H1 (cell line): ENCODE measurements around the gene LINGO4. TPM values are rescaled to one million over a fixed set of nuclear protein-coding genes. Genes with fewer than 3 reads are reported as not detected.
"Not testable (repeated sequence)": the region's sequence is repeated elsewhere in the genome, so short reads cannot be mapped to it uniquely, and the experiment has no call there.

Experiments
- CTCF ChIA-PET: fragments of 300-600 bp; sonication (Branson Sonifier 250); formaldehyde crosslinking; loops from one replicate; lab custom pipeline; 2021; ENCODE audit not compliant: partially characterized antibody; lab: Charles Lee
- POLR2A ChIA-PET: fragments of 300-600 bp; sonication (Branson Sonifier 250); formaldehyde crosslinking; loops from one replicate; lab custom pipeline; 2021; ENCODE audit warnings: inconsistent platforms; ENCODE audit not compliant: partially characterized antibody; lab: Charles Lee
- DNase-seq, 2 experiments: peaks; one replicate each; pipeline versions ENCODE4 v3.0.0 to v3.0.0-alpha.2; 2010 to 2022; ENCODE audit warnings: low spot score in 2 of 2, low read depth in 1 of 2, mixed read lengths in 1 of 2
- FAIRE-seq: peaks from 2 replicates; lab custom pipeline; 2011; peaks lifted over from hg19 to GRCh38; lab: Jason Lieb, UNC
- H2AFZ ChIP-seq: 2 replicates; pipeline ENCODE4 v1.8.1; 2012; ENCODE audit warnings: low read length, inconsistent platforms
- H2AK5ac ChIP-seq: 2 replicates; pipeline ENCODE4 v1.6.1; 2013; ENCODE audit warnings: low read depth, low read length
- H2BK120ac ChIP-seq: replicated peaks from 2 replicates; pipeline ENCODE3; 2013; ENCODE audit warnings: low read depth, low read length, inconsistent platforms
- H2BK12ac ChIP-seq: 2 replicates; pipeline ENCODE4 v1.6.1; 2013; ENCODE audit warnings: low read depth, low read length
- H2BK15ac ChIP-seq: 2 replicates; pipeline ENCODE4 v1.6.1; 2013; ENCODE audit warnings: low read length
- H2BK20ac ChIP-seq: 2 replicates; pipeline ENCODE4 v1.6.1; 2013; ENCODE audit warnings: low read length
- H2BK5ac ChIP-seq: 2 replicates; pipeline ENCODE4 v1.6.1; 2013; ENCODE audit warnings: low read depth, low read length
- H3K14ac ChIP-seq: 2 replicates; pipeline ENCODE4 v1.6.1; 2013; ENCODE audit warnings: inconsistent platforms; ENCODE audit not compliant: insufficient read length
- H3K18ac ChIP-seq: 2 replicates; pipeline ENCODE4 v1.6.1; 2013; ENCODE audit warnings: low read length; ENCODE audit errors: extremely low read depth
- H3K23ac ChIP-seq: 2 replicates; pipeline ENCODE4 v1.6.1; 2013; ENCODE audit warnings: inconsistent platforms; ENCODE audit not compliant: insufficient read length
- H3K23me2 ChIP-seq: 2 replicates; pipeline ENCODE4 v1.6.1; 2013; ENCODE audit warnings: low read depth, low read length
- H3K27ac ChIP-seq: 2 replicates; pipeline ENCODE4 v1.6.1; 2011; ENCODE audit warnings: low read depth, low read length, inconsistent platforms
- H3K27me3 ChIP-seq, 4 experiments: replicated peaks in 1 of 4; 1 replicate in 1 of 4; 2 replicates in 3 of 4; pipeline versions ENCODE4 v1.6.1 to v1.8.1; 2011 to 2013; ENCODE audit warnings: low read length in 3 of 4, mild to moderate bottlenecking in 3 of 4, inconsistent platforms in 2 of 4, mixed read lengths in 2 of 4, moderate library complexity in 1 of 4; ENCODE audit not compliant: control insufficient read depth in 3 of 4, insufficient read depth in 3 of 4; ENCODE audit errors: extremely low read depth in 1 of 4
- H3K36me3 ChIP-seq, 4 experiments: 2 replicates each; pipeline versions ENCODE4 v1.6.1 to v1.8.1; 2011 to 2013; ENCODE audit warnings: mild to moderate bottlenecking in 4 of 4, low read length in 3 of 4, moderate library complexity in 2 of 4, control low read depth in 1 of 4, inconsistent platforms in 1 of 4; ENCODE audit not compliant: insufficient read depth in 4 of 4, control insufficient read depth in 2 of 4
- H3K4ac ChIP-seq: replicated peaks from 2 replicates; pipeline ENCODE3; 2013; ENCODE audit warnings: low read length, low read depth, mixed read lengths, inconsistent platforms; ENCODE audit not compliant: insufficient read length
- H3K4me1 ChIP-seq, 4 experiments: replicated peaks in 1 of 4; 1 replicate in 1 of 4; 2 replicates in 3 of 4; pipeline versions ENCODE4 v1.6.1 to v1.8.1; 2011 to 2013; ENCODE audit warnings: low read length in 3 of 4, inconsistent platforms in 2 of 4, mixed read lengths in 1 of 4; ENCODE audit not compliant: insufficient read depth in 4 of 4, control insufficient read depth in 3 of 4
- H3K4me2 ChIP-seq, 2 experiments: 2 replicates each; pipeline versions ENCODE4 v1.6.1 to v1.8.1; 2011 to 2013; ENCODE audit warnings: low read depth in 2 of 2, low read length in 2 of 2, control low read depth in 1 of 2, inconsistent platforms in 1 of 2, mild to moderate bottlenecking in 1 of 2; ENCODE audit not compliant: insufficient read depth in 1 of 2
- H3K4me3 ChIP-seq, 4 experiments: fragments of 200-600, 300-600 bp in 1 of 4; sonication (generic), shearing (Covaris generic), sonication (Bioruptor Twin) in 1 of 4; 2 replicates each; pipeline versions ENCODE4 v1.5.1 to v1.8.1; 2011 to 2016; ENCODE audit warnings: low read length in 4 of 4, low read depth in 3 of 4, control low read depth in 2 of 4, inconsistent platforms in 2 of 4, mild to moderate bottlenecking in 2 of 4, mixed read lengths in 1 of 4, moderate library complexity in 1 of 4; ENCODE audit not compliant: insufficient read depth in 2 of 4; ENCODE audit errors: extremely low read depth in 1 of 4
- H3K56ac ChIP-seq: replicated peaks from 2 replicates; pipeline ENCODE3; 2013; ENCODE audit warnings: low read depth, mild to moderate bottlenecking, mixed read lengths, low read length, inconsistent platforms; ENCODE audit not compliant: insufficient read length
- H3K79me1 ChIP-seq: 2 replicates; pipeline ENCODE4 v1.6.1; 2013; ENCODE audit warnings: low read depth, low read length, control low read depth
- H3K79me2 ChIP-seq, 2 experiments: 2 replicates each; pipeline versions ENCODE4 v1.6.1 to v1.8.1; 2012 to 2013; ENCODE audit warnings: low read length in 2 of 2, mild to moderate bottlenecking in 2 of 2, inconsistent platforms in 1 of 2; ENCODE audit not compliant: insufficient read depth in 2 of 2, control insufficient read depth in 1 of 2
- H3K9ac ChIP-seq, 4 experiments: replicated peaks in 1 of 4; 1 replicate in 1 of 4; 2 replicates in 3 of 4; pipeline versions ENCODE4 v1.6.1 to v1.8.1; 2011 to 2013; ENCODE audit warnings: low read depth in 3 of 4, low read length in 3 of 4, control low read depth in 2 of 4, mild to moderate bottlenecking in 2 of 4, moderate library complexity in 2 of 4, inconsistent platforms in 1 of 4; ENCODE audit errors: extremely low read depth in 1 of 4
- H3K9me3 ChIP-seq, 2 experiments: 2 replicates each; pipeline versions ENCODE4 v1.6.1 to v1.8.1; 2012 to 2013; ENCODE audit warnings: mild to moderate bottlenecking in 2 of 2, moderate library complexity in 2 of 2, control low read depth in 1 of 2, inconsistent platforms in 1 of 2, low read depth in 1 of 2, low read length in 1 of 2, mixed read lengths in 1 of 2; ENCODE audit not compliant: insufficient read depth in 2 of 2
- H4K20me1 ChIP-seq, 2 experiments: replicated peaks in 1 of 2; 2 replicates each; pipeline versions ENCODE3 to v1.8.1; 2011 to 2013; ENCODE audit warnings: inconsistent platforms in 2 of 2, low read length in 2 of 2, mild to moderate bottlenecking in 1 of 2; ENCODE audit not compliant: insufficient read depth in 2 of 2, control insufficient read depth in 1 of 2
- H4K5ac ChIP-seq: 2 replicates; pipeline ENCODE4 v1.6.1; 2013; ENCODE audit warnings: low read length, low read depth, mixed read lengths, inconsistent platforms; ENCODE audit not compliant: insufficient read length
- H4K8ac ChIP-seq: 2 replicates; pipeline ENCODE4 v1.8.0; 2013; ENCODE audit warnings: mild to moderate bottlenecking, moderate library complexity, low read length, inconsistent platforms; ENCODE audit not compliant: insufficient read depth; ENCODE audit errors: extremely low read depth
- H4K91ac ChIP-seq: replicated peaks from 2 replicates; pipeline ENCODE3; 2013; ENCODE audit warnings: low read length, mixed read lengths, inconsistent platforms; ENCODE audit not compliant: insufficient read length
- WGBS, 2 experiments: shearing (Covaris generic) in 1 of 2; methylation state at CpG; one replicate each; pipeline versions ENCODE4 v1.1.6 to v1.1.7; 2013 to 2015; ENCODE audit warnings: low lambda C conversion rate in 2 of 2, mixed read lengths in 2 of 2, inconsistent platforms in 1 of 2, low coverage in 1 of 2, missing lambda C conversion rate in 1 of 2; ENCODE audit not compliant: insufficient replicate concordance in 2 of 2, insufficient coverage in 1 of 2, insufficient read length in 1 of 2; ENCODE audit errors: extremely low coverage in 1 of 2, missing lambda C conversion rate in 1 of 2; 5-methylcytosine and 5-hydroxymethylcytosine counted together
- polyA plus RNA-seq, 7 experiments: library from polyadenylated mRNA; depleted of rRNA in 3 of 7; stranded (reverse) in 5 of 7; unstranded in 2 of 7; fragments of >200 nt in 5 of 7; fragments of 200-250 nt in 2 of 7; gene quantifications; 1 replicate in 5 of 7; 2 replicates in 1 of 7; 4 replicates in 1 of 7; pipeline versions ENCODE4 v1.2.1 to v1.2.3, GENCODE V29; 2011 to 2013; ENCODE audit warnings: missing spikeins in 2 of 7, mixed read lengths in 2 of 7
- total RNA-seq: library from RNA; stranded (reverse); fragmentation: NEBNext Ultra II Directional; extraction: Animal tissue kit (Norgen Biotek cat#: 25700); gene quantifications from 2 replicates; pipeline ENCODE4 v1.2.1, GENCODE V29; 2021

LINGO4 gene
- total and polyA plus RNA-seq, 2 of the 8 experiments (the other 6 are each of a cell fraction or from before 2014, with no cell fraction given), result 0.03 TPM; not detected in 1

- H3K79me1 ChIP-seq, H3K4me1 ChIP-seq, H2AK5ac ChIP-seq, H3K4me3 ChIP-seq, H2BK20ac ChIP-seq, H3K27me3 ChIP-seq, FAIRE-seq, H3K9ac ChIP-seq, H3K27ac ChIP-seq, H3K14ac ChIP-seq, H2BK12ac ChIP-seq, H4K5ac ChIP-seq, H2BK120ac ChIP-seq, H3K9me3 ChIP-seq, H3K23ac ChIP-seq, H3K79me2 ChIP-seq, H4K8ac ChIP-seq, H3K23me2 ChIP-seq, H3K4ac ChIP-seq, H4K20me1 ChIP-seq, DNase-seq, H3K4me2 ChIP-seq, H3K18ac ChIP-seq, H2BK15ac ChIP-seq, H4K91ac ChIP-seq, H2AFZ ChIP-seq, H3K56ac ChIP-seq, H2BK5ac ChIP-seq: not testable (repeated sequence)
- 89% methylated on average over 5 of the region's 5 CpGs; no CpG with 5 or more reads in 1 of the 2 experiments for WGBS, 2 experiments
- ChIA-PET CTCF (interaction anchor here (0.9 to 1.3 kb wide), 2 partner anchors 10 to 47 kb away, joined by 3 to 5 read pairs; no protein-coding TSS in a partner anchor), POLR2A (interaction anchor here (0.8 kb wide), 1 partner anchor 19 kb away, joined by 3 read pairs; the partner anchor contains the start of gene MRPL9)
- peaks cover 0 to 18% (median 3%) of the 10 kb centered on the region in 4 experiments; a peak in 5 of 8 replicates for H3K36me3 ChIP-seq
These were observed 23.2 kb downstream of the LINGO4 start for GRCh38 chr1:151782026-151782425.

GRCh38 chr1:151780736-151781135 is 24.5 kb downstream of the LINGO4 start:
- H3K56ac ChIP-seq, H3K9me3 ChIP-seq, H2AFZ ChIP-seq, H3K23ac ChIP-seq, H2BK15ac ChIP-seq, H3K27ac ChIP-seq, H4K91ac ChIP-seq, H2BK12ac ChIP-seq, H2BK20ac ChIP-seq, H3K9ac ChIP-seq, H3K4me3 ChIP-seq, H3K18ac ChIP-seq, H2BK5ac ChIP-seq, H2AK5ac ChIP-seq, H3K4ac ChIP-seq, H2BK120ac ChIP-seq, FAIRE-seq, H3K79me1 ChIP-seq, H4K8ac ChIP-seq, H4K5ac ChIP-seq, H3K4me1 ChIP-seq, POLR2A ChIA-PET, H3K79me2 ChIP-seq, H3K27me3 ChIP-seq, H4K20me1 ChIP-seq, H3K14ac ChIP-seq, DNase-seq, H3K4me2 ChIP-seq, H3K23me2 ChIP-seq: not testable (repeated sequence)
- H3K36me3 ChIP-seq, result peaks cover 0 to 25% (median 5%) of the 10 kb centered on the region in 4 experiments; a peak in 5 of 8 replicates
- WGBS, 2 experiments, result 90% methylated on average over 5 of the region's 5 CpGs; no CpG with 5 or more reads in 1 of the 2 experiments
- CTCF ChIA-PET, result interaction anchor here (0.7 to 1.3 kb wide), 2 partner anchors 9 to 316 kb away, joined by 3 to 6 read pairs; partner anchors contain the start of gene TDRKH
